SU-DHL-6 (cell line): Measurements from ENCODE around the gene MYH8.

ENCODE experiments used
- EZH2phosphoT487 ChIP-seq: fragments of 200-600 bp; sonication (generic), shearing (Covaris generic); conservative IDR thresholded peaks from 2 replicates; pipeline ENCODE4 v1.6.1; 2018; ENCODE audit warnings: mild to moderate bottlenecking, antibody characterized with exemption, low read length, moderate library complexity, mixed read lengths
- TF ChIP-seq, protein P1 (sequence below): fragments of 200-600 bp; sonication (generic); IDR thresholded peaks from one replicate; pipeline ENCODE4 v1.5.1; 2017; ENCODE audit warnings: antibody characterized with exemption, mild to moderate bottlenecking, low read length, moderate library complexity; ENCODE audit not compliant: insufficient read depth, poor library complexity, severe bottlenecking

DNA sequence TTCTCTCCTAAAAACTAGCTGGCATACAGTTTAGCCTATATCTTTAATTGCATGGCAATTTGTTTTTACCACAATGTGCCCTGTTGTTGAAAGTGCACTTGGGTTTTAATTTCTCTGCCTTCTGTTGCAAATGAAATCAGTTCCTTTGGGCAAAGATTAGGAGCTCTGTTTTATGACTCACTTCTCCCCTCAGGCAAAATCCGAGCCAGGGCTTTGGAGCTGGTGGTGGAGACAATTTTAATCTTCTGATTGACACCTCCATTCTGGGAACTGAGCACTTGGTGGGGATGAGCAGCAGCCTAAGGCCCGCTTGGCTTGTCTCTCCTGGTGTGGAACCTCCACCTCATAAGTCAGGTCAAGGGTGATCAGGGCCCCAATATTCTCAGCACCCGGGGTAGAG, 13.3 kb upstream of the MYH8 start:
- TF ChIP-seq, protein P1, sequence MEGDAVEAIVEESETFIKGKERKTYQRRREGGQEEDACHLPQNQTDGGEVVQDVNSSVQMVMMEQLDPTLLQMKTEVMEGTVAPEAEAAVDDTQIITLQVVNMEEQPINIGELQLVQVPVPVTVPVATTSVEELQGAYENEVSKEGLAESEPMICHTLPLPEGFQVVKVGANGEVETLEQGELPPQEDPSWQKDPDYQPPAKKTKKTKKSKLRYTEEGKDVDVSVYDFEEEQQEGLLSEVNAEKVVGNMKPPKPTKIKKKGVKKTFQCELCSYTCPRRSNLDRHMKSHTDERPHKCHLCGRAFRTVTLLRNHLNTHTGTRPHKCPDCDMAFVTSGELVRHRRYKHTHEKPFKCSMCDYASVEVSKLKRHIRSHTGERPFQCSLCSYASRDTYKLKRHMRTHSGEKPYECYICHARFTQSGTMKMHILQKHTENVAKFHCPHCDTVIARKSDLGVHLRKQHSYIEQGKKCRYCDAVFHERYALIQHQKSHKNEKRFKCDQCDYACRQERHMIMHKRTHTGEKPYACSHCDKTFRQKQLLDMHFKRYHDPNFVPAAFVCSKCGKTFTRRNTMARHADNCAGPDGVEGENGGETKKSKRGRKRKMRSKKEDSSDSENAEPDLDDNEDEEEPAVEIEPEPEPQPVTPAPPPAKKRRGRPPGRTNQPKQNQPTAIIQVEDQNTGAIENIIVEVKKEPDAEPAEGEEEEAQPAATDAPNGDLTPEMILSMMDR: no peak
- TF ChIP-seq EZH2phosphoT487: no peak
